ENCODE measurements around the gene ANKS6. TPM values are rescaled to one million over a fixed set of nuclear protein-coding genes. Genes with fewer than 3 reads are reported as not detected.

ANKS6 gene
- total and polyA plus RNA-seq, 2 experiments from 2014 or later, result 36.9 to 59.0 TPM

DNA sequence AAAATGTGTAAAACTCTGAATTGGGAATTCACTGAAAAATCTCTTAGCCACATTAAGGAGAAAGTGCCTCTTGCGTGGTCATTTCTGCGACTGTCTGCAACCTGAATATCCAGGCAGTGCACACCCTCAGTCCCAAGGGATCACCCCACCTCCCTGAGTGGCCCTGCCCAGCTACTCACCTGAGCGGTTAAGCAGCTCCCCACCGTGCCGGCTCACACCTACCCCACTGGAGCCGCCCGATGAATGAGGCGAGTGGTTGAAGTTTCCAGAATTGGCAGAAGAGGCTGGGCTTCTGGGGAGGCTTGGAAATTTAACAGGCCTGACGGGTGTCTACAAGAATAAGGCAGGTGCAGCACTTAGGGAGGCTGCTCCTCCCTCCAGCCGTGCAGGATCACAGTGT is 25.6 kb downstream of the ANKS6 start:
- Mint-ChIP-seq H3K27ac (no peak overlapping the region), H3K4me3 (no peak overlapping the region), H3K27me3 (ENCODE audit: insufficient read depth, low read depth, poor library complexity) (peaks cover 14% of the 10 kb centered on the region), H3K4me1 (no peaks in the 10 kb centered on the region; the same call in 2 of the 3 replicates), H3K9me3 (no peaks in the 10 kb centered on the region), H3K36me3 (ENCODE audit: low read depth) (peaks cover 79% of the 10 kb centered on the region)
- H3K27ac ChIP-seq (ENCODE audit: low read depth), result no peak overlapping the region
- no peaks in the 10 kb centered on the region for H3F3A ChIP-seq (replicated peaks; ENCODE audit: low read depth)
- H3K36me3 ChIP-seq (ENCODE audit: insufficient read depth), result peaks cover 21% of the 10 kb centered on the region
- H4K20me1 ChIP-seq (replicated peaks; ENCODE audit: insufficient read depth), result peaks cover 5% of the 10 kb centered on the region
- no peaks in the 10 kb centered on the region for H3K9me2 ChIP-seq (ENCODE audit: insufficient read depth)
- DNase-seq (ENCODE audit: low spot score) (no peak), ATAC-seq (no peak)
- H2AFZ ChIP-seq, result no peak overlapping the region
- H3K4me1 ChIP-seq (ENCODE audit: insufficient read depth), result no peaks in the 10 kb centered on the region
- H3K4me2 ChIP-seq, result no peak overlapping the region
- H3K79me2 ChIP-seq (replicated peaks; ENCODE audit: insufficient read depth), result 0 out of 2 replicates have a peak, but pooled peaks cover 3% of the 10 kb centered on the region
- H3K27me3 ChIP-seq (ENCODE audit: insufficient read depth), result no peaks in the 10 kb centered on the region
- H3K4me3 ChIP-seq, result no peak overlapping the region
- no peak for TF ChIP-seq NANOG (IDR thresholded peaks at IDR 0.05; ENCODE audit: borderline replicate concordance)
- TF ChIP-seq EZH2 (IDR thresholded peaks at IDR 0.05; ENCODE audit: low read depth, unreplicated experiment), result no peak
- TF ChIP-seq POLR2AphosphoS5 (IDR thresholded peaks at IDR 0.05; ENCODE audit: low read depth), result no peak
- TF ChIP-seq EZH2phosphoT487 (IDR thresholded peaks at IDR 0.05; ENCODE audit: unreplicated experiment), result no peak
- no peak for TF ChIP-seq JUNB (IDR thresholded peaks at IDR 0.05; ENCODE audit: unreplicated experiment)
- no peak for TF ChIP-seq STAT1 (IDR thresholded peaks at IDR 0.05; ENCODE audit: unreplicated experiment)
- TF ChIP-seq ZNF114 (CRISPR knock-in tag; IDR thresholded peaks at IDR 0.05), result no peak
- TF ChIP-seq, protein P1, sequence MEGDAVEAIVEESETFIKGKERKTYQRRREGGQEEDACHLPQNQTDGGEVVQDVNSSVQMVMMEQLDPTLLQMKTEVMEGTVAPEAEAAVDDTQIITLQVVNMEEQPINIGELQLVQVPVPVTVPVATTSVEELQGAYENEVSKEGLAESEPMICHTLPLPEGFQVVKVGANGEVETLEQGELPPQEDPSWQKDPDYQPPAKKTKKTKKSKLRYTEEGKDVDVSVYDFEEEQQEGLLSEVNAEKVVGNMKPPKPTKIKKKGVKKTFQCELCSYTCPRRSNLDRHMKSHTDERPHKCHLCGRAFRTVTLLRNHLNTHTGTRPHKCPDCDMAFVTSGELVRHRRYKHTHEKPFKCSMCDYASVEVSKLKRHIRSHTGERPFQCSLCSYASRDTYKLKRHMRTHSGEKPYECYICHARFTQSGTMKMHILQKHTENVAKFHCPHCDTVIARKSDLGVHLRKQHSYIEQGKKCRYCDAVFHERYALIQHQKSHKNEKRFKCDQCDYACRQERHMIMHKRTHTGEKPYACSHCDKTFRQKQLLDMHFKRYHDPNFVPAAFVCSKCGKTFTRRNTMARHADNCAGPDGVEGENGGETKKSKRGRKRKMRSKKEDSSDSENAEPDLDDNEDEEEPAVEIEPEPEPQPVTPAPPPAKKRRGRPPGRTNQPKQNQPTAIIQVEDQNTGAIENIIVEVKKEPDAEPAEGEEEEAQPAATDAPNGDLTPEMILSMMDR (conservative IDR thresholded peaks at IDR 0.05; ENCODE audit: low read depth in 2 of 2), result no peak
- TF ChIP-seq ZNF331 (CRISPR knock-in tag; IDR thresholded peaks at IDR 0.05; ENCODE audit: low read depth), result no peak
- TF ChIP-seq CREB1 (CRISPR knock-in tag; IDR thresholded peaks at IDR 0.05; ENCODE audit: low read depth), result no peak
- TF ChIP-seq, protein P2, sequence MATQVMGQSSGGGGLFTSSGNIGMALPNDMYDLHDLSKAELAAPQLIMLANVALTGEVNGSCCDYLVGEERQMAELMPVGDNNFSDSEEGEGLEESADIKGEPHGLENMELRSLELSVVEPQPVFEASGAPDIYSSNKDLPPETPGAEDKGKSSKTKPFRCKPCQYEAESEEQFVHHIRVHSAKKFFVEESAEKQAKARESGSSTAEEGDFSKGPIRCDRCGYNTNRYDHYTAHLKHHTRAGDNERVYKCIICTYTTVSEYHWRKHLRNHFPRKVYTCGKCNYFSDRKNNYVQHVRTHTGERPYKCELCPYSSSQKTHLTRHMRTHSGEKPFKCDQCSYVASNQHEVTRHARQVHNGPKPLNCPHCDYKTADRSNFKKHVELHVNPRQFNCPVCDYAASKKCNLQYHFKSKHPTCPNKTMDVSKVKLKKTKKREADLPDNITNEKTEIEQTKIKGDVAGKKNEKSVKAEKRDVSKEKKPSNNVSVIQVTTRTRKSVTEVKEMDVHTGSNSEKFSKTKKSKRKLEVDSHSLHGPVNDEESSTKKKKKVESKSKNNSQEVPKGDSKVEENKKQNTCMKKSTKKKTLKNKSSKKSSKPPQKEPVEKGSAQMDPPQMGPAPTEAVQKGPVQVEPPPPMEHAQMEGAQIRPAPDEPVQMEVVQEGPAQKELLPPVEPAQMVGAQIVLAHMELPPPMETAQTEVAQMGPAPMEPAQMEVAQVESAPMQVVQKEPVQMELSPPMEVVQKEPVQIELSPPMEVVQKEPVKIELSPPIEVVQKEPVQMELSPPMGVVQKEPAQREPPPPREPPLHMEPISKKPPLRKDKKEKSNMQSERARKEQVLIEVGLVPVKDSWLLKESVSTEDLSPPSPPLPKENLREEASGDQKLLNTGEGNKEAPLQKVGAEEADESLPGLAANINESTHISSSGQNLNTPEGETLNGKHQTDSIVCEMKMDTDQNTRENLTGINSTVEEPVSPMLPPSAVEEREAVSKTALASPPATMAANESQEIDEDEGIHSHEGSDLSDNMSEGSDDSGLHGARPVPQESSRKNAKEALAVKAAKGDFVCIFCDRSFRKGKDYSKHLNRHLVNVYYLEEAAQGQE (IDR thresholded peaks at IDR 0.05; ENCODE audit: unreplicated experiment), result no peak
- TF ChIP-seq, protein P3, sequence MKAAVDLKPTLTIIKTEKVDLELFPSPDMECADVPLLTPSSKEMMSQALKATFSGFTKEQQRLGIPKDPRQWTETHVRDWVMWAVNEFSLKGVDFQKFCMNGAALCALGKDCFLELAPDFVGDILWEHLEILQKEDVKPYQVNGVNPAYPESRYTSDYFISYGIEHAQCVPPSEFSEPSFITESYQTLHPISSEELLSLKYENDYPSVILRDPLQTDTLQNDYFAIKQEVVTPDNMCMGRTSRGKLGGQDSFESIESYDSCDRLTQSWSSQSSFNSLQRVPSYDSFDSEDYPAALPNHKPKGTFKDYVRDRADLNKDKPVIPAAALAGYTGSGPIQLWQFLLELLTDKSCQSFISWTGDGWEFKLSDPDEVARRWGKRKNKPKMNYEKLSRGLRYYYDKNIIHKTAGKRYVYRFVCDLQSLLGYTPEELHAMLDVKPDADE (IDR thresholded peaks at IDR 0.05), result no peak
